Activated T-cell treated with anti-CD3 and anti-CD28 coated beads for 48 hours (primary cell): Measurements from ENCODE around the gene C1QTNF3.
"Not testable (repeated sequence)": the region's sequence is repeated elsewhere in the genome, so short reads cannot be mapped to it uniquely, and the experiment has no call there.

Experiments
- DNase-seq: peaks from one replicate; pipeline ENCODE4 v3.0.0-alpha.2; 2020; ENCODE audit warnings: low read depth

C1QTNF3 gene

GRCh38 chr5:34043099-34043876, at the start of gene C1QTNF3:
Gene C1QTNF3 (minus strand): TSS chr5:34043213. CDS start chr5:34043125, 88 bp downstream.
- no peak for DNase-seq

GRCh38 chr5:34091039-34091438, 48.0 kb upstream of the C1QTNF3 start:
- not testable (repeated sequence) for DNase-seq

GRCh38 chr5:34089802-34090201, 46.8 kb upstream of the C1QTNF3 start:
- not testable (repeated sequence) for DNase-seq

GRCh38 chr5:34087728-34088127, 44.7 kb upstream of the C1QTNF3 start:
- not testable (repeated sequence) for DNase-seq

GRCh38 chr5:34083898-34084297, 40.9 kb upstream of the C1QTNF3 start:
- not testable (repeated sequence) for DNase-seq

- not testable (repeated sequence) for DNase-seq
Observed at GRCh38 chr5:34079505-34079904, 36.5 kb upstream of the C1QTNF3 start.

- DNase-seq: not testable (repeated sequence)
Observed at GRCh38 chr5:34077636-34078035, 34.6 kb upstream of the C1QTNF3 start.

- not testable (repeated sequence) for DNase-seq
Observed at GRCh38 chr5:34076719-34077364, 33.8 kb upstream of the C1QTNF3 start.

GRCh38 chr5:34074472-34074871, 31.5 kb upstream of the C1QTNF3 start:
- DNase-seq: not testable (repeated sequence)

- DNase-seq: not testable (repeated sequence)
Observed at GRCh38 chr5:34074071-34074470, 31.1 kb upstream of the C1QTNF3 start.

- DNase-seq: not testable (repeated sequence)
Observed at GRCh38 chr5:34070626-34071025, 27.6 kb upstream of the C1QTNF3 start.

GRCh38 chr5:34064656-34065055, 21.6 kb upstream of the C1QTNF3 start:
- DNase-seq: no peak

GRCh38 chr5:34062419-34062818, 19.4 kb upstream of the C1QTNF3 start:
- DNase-seq: no peak

GRCh38 chr5:34061993-34062392, 19.0 kb upstream of the C1QTNF3 start:
- DNase-seq: no peak

- no peak for DNase-seq
Observed at GRCh38 chr5:34059977-34060376, 17.0 kb upstream of the C1QTNF3 start.

- no peak for DNase-seq
Observed at GRCh38 chr5:34058532-34058931, 15.5 kb upstream of the C1QTNF3 start.

GRCh38 chr5:34057569-34057968, 14.6 kb upstream of the C1QTNF3 start:
- DNase-seq: no peak

GRCh38 chr5:34057118-34057517, 14.1 kb upstream of the C1QTNF3 start:
- DNase-seq: no peak

- no peak for DNase-seq
Observed at GRCh38 chr5:34055667-34056066, 12.7 kb upstream of the C1QTNF3 start.

- no peak for DNase-seq
Observed at GRCh38 chr5:34054400-34054729, 11.4 kb upstream of the C1QTNF3 start.

GRCh38 chr5:34053571-34054399, 10.8 kb upstream of the C1QTNF3 start:
- DNase-seq: no peak

- DNase-seq: no peak
Observed at GRCh38 chr5:34053133-34053532, 10.1 kb upstream of the C1QTNF3 start.
